A549 treated with Mapracorat at 1 μM for 4 hours (cell line): ENCODE measurements around the gene PRELID2. TPM values are rescaled to one million over a fixed set of nuclear protein-coding genes. Genes with fewer than 3 reads are reported as not detected.

Source experiments
- total RNA-seq: library from RNA; stranded (reverse); fragments of 200-300 nt; extraction: Qiagen RNA extraction; gene quantifications from 5 replicates; pipeline ENCODE4 v1.2.3, GENCODE V29; 2022

The PRELID2 gene
- total RNA-seq, result 7.0 to 9.8 TPM (median 8.0 TPM) in 5 replicates

DNA sequence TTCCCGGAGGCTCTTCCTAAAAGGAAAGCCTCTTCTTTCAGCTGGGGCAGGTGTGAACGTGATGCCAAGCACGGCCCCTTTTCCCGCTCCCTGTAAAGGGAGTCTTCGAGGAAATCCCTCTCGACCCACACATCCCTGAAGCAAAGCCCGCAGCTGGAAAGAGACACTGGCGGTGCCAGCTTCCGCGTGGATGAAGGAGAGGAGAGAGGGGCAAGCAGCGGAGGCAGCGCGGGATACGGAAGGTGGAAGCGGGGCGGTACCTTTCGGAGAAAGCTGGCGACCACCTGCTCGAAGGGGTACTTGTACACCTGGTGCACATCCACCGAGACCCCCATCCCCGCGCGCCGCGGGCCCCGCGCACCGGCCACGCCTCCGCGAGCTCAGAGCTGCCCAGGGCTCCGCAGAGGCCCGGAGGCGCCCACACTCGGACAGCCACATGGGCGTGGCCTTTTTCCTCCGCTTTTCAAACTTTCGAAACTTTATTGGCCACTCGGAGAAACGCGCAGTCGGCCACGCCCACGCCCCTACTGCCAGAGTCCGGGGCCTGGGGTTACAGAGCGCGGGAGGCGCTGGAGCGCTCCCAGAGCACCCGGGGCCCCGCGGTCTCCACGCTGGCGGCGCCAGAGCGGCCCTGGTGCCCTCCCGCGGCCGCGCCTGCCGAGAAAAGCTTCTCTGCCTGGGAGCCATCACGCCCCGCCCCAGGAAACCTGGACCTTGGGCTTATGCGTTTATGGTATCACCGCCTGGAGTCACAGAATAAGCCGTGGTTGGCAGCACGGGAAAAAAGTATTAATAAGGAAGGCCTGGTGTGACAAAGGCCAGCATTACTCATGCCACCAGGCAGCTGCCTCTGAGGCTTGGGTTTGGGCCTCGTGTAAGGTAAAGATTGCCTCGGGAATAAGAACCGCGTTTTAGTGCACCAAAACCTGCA, at the start of gene PRELID2:
Gene PRELID2 (minus strand): TSS at position 426 of the 931 bp plus-strand sequence. CDS start 91 bp downstream, at position 335.

DNA sequence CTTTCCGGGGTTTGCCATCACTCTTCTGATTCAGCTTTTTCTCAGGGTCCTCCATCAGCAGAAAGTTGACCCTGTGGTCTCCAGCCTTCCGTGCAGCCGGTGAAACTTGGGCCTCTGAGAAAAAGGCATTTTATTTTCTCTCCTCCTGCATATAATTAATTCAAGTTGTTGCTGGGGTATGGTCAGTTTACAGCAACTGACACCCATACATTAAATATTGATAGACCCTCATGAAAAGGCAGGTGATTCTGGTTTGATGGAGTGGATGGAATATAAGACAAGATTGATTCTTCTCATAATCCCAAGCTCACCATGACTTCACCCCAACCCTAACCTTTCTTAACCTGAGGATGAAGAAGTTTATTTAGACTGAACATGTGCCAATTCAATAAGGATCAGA, 37.8 kb upstream of the PRELID2 start, which contains the start of gene GRXCR2:
Gene GRXCR2 (minus strand): TSS at position 101 of the 400 bp plus-strand sequence. CDS start 46 bp downstream, at position 55.

Other genes starting within 250 kb of the PRELID2 start
- gene GRXCR2, start 37.7 kb upstream of the PRELID2 start, total RNA-seq, result not detected in 5 replicates
- gene SH3RF2, start 101.2 kb upstream of the PRELID2 start, total RNA-seq, result 2.0 to 2.9 TPM (median 2.2 TPM) in 5 replicates